Fibroblast of skin of left biceps (primary cell): ENCODE results near the gene LDB2.

ENCODE experiments used
- DNase-seq, 2 experiments: peaks; one replicate each; pipeline ENCODE4 v3.0.0-alpha.2; 2013; ENCODE audit warnings: low read depth in 2 of 2

Gene LDB2

GRCh38 chr4:16802044-16802443, 96.4 kb downstream of the LDB2 start:
- no peak for DNase-seq

- no peak for DNase-seq
Measured at GRCh38 chr4:16801356-16801755, 97.1 kb downstream of the LDB2 start.

GRCh38 chr4:16794816-16795445, 103.5 kb downstream of the LDB2 start:
- peak in 1 of 2 experiments; percentile 35 for DNase-seq

- DNase-seq: no peak
Measured at GRCh38 chr4:16791460-16791859, 107.0 kb downstream of the LDB2 start.

- no peak for DNase-seq
Measured at GRCh38 chr4:16790508-16790907, 107.9 kb downstream of the LDB2 start.

- DNase-seq: no peak
Measured at GRCh38 chr4:16788868-16789267, 109.6 kb downstream of the LDB2 start.

GRCh38 chr4:16785793-16786527, 112.5 kb downstream of the LDB2 start:
- no peak for DNase-seq

GRCh38 chr4:16783119-16783518, 115.3 kb downstream of the LDB2 start:
- no peak for DNase-seq

- peak in 1 of 2 experiments; percentile 31 for DNase-seq
Measured at GRCh38 chr4:16779028-16779675, 119.3 kb downstream of the LDB2 start.

DNA sequence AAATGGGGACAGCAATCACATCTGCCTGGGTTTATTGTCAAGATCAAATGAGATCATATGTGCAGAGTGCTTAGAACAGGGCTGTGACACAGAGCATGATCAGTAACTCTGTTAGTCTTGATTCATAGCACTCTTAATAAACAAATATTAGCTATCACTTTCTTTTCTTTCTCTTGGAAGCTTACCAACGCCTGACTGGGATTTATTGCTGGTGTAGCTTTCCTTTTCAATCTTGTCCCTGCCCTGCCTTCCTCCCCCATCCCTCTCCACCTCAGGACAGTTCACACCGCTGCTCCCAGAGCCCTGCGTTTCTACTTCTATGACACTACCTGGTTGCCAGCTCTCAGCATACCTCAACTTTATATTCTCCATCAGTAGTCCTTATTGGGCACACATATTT, 120.7 kb downstream of the LDB2 start:
- DNase-seq: no peak

GRCh38 chr4:16775411-16776154, 122.9 kb downstream of the LDB2 start:
- DNase-seq: no peak

GRCh38 chr4:16772366-16772850, 126.0 kb downstream of the LDB2 start:
- DNase-seq: peak; percentile 73 to 76

- DNase-seq: no peak
Measured at GRCh38 chr4:16770710-16771285, 127.6 kb downstream of the LDB2 start.

DNA sequence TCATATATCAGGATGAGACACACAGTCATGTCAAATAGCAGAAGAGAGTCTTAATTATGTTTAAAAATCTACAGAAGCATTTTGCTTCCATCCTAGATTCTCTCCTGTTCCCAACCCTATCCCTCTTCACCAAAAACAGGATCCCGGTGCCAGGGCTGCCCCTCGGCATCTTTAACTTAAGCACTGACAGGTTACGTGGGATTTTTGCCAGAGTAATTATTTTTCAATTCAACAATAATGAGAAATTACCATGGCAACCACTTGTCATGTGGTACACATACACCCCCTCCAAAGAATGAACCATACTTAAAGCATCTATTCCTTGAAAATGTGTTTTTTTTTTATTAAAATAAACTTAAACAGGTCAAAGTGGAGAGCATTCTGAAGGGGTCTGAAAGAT, 130.6 kb downstream of the LDB2 start:
- no peak for DNase-seq

- DNase-seq: no peak
Measured at GRCh38 chr4:16767251-16767650, 131.2 kb downstream of the LDB2 start.

DNA sequence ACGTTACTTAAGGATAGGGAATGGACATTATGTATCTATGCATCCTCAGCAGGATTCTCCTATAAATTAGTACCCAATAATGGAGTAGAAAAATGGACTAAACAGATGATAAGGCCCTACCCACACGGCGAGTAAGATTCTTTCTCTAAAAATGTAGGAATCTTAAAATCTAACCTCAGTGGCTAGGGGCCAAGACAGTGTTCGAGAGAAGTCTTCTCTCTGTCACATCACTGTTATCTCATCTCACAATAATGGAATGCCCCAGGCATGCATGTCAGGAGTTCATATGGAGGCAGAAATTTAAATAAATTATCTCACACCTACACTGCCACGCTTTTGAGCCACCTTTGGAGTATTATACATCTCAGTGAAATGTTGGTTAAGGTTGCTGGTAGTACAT, 132.9 kb downstream of the LDB2 start:
- DNase-seq: no peak

GRCh38 chr4:16764622-16765021, 133.8 kb downstream of the LDB2 start:
- no peak for DNase-seq

- no peak for DNase-seq
Measured at GRCh38 chr4:16760617-16761363, 137.7 kb downstream of the LDB2 start.

GRCh38 chr4:16759931-16760582, 138.4 kb downstream of the LDB2 start:
- no peak for DNase-seq

GRCh38 chr4:16758816-16759215, 139.6 kb downstream of the LDB2 start:
- DNase-seq: no peak

- no peak for DNase-seq
Measured at GRCh38 chr4:16758255-16758654, 140.2 kb downstream of the LDB2 start.
